ENCODE results near the gene DCLRE1A.

DNA sequence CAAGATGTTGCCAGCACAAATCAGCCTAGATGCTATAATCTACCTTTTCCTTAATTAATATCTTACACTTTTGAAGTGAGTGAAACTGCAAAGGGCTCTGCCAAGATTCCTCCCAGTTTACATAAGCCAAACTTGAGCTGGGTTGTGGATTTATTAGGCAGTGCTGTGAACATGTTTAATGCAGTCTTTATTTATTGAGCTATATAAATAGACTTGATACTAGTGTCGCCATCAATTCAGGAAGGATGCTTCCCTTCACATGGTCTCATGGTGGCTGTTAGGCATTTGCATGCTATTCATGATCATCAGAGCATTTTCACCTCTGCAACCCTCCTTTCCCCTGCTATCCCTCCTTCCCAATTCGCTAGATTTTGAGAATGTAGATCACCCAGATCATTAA, 62.2 kb downstream of the DCLRE1A start:
- TF ChIP-seq EZH2phosphoT487 (IDR thresholded peaks at IDR 0.05; ENCODE audit: borderline replicate concordance), result no peak
- no peak for TF ChIP-seq CTCF (conservative IDR thresholded peaks at IDR 0.05; ENCODE audit: low read length)
